NCI-H2081 treated with DMSO at 0.1 percent for 48 hours (cell line): Measurements from ENCODE around the gene RASGRP3.
A peak's percentile ranks its signal among the peaks of the same experiment; 100 is the strongest.

Experiments used
- DNase-seq: peaks from one replicate; lab custom pipeline; 2025; lab: John Stamatoyannopoulos, UW

Gene RASGRP3

DNA sequence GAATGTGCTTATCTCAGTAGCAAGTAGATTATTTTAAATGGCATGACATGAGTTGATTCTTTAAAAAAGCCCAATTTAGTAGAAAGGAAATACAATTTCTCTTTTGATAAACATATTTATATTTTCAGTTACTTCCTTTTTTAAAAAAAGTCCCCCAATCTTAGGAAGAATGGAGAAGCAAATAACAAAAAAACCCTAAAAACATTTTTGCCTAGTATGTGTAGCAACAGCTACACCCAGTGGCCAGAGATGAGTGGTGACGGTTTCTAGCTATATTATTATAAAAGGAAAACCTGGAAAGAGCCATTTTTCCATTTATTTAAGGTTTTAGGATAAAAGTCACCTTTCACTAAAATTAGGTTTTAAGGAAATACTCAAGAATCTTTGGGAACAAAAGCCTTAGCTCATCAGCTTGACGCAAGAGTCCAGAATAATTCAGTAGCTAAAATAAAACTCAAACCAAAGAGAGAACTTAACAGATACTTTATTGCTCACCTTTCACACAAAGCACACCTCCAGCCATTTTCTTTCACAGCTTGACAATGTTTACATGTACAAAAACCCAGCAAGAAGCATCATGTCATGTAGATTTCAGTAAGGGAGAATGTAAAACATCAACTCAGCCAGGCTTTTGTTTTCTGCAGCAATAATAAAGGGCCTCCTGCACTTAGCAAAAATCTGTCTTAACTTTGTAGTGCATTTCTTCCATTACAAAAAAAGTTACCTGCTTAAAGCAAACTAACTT, 106.9 kb downstream of the RASGRP3 start:
- DNase-seq: no peak

DNA sequence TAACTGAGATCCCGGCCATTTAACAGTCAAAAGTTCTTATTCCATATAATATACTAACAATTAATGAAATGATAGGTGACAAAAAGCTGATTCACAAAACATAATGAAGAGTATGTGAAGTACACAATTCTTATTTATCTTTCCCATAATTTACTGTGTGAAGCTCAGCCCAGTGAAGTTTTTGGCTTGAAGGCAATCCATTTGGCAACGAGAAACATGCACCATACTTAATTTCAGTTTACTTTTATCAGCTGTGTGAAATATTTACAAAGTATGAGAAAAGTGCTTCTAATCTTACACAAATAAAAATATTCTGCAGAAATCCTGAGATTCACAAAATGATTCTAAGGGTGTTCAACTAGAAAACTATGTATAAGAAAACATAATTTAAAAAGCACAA, 110.3 kb downstream of the RASGRP3 start:
- DNase-seq: no peak

DNA sequence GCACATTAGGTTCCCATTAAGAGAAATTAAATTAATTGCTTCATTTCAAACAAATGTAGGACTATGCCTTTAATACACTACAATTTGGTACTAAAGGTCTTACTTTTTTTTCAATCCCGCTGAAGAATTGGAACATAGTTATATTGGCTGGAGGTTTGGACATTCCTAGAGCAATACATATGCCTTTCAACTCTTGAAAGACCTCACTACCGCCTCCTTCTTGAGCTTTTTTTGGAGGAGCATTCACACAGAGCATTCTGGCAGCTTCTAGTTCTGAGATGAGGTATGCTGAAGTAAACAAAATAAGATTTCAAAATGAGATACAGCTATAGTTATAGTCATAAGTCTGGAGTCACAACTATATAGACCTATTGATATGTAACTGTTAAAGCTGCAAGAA, 111.8 kb downstream of the RASGRP3 start:
- DNase-seq: no peak

DNA sequence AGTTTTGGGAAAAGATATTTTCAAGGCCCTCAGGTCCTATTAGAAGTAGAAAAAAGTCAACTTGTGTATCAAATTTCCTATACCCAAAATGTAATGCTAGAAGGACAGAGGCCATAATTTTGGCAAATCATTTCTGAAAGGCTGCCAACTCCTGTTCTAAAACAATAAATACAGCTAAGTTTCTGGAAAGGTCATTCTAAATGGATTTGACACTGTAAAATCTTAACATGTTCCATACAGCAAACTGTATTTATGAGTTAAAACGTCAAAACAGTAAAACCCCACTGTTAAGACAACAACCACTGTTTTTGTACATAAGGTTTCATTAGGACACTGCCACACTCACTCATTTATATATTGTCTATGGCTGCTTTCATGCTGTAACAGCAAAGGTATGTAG, 113.0 kb downstream of the RASGRP3 start:
- DNase-seq: no peak

DNA sequence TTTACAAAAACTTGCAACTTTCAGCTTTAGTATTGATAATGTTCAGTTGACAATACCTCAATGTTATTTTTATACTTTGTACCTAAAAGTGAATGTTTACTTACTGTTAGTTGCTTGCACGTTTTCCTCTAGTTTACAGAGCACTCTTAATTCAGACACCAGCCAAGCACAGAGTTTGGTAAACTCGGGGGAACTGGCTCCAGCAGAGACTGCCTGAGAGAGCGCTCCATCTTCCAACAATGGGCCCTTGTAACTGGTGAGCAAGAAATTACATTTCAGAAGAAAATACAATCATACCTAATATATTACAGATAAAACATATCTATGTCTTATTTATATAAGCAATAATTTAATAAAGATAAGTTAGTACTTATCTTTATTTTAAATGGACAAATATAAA, 118.9 kb downstream of the RASGRP3 start:
- DNase-seq: no peak

DNA sequence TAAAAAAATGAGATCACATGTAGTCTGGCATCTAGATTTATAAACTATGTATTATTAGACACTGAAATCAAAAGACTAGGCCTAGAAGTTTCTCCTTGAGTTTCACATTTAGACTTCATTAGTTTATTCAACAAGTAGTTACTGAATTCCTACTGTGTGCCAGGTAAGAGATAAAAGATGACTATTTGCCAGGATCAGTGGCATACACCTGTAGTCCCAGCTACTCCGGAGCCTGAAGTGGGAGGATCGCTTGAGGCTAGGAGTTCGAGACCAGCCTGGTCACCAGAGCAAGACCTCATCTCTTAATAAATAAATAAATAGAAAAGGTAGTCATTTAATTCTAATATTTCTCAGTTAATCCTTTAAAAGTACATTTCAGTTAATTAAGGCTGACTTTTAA, 120.6 kb downstream of the RASGRP3 start:
- no peak for DNase-seq

DNA sequence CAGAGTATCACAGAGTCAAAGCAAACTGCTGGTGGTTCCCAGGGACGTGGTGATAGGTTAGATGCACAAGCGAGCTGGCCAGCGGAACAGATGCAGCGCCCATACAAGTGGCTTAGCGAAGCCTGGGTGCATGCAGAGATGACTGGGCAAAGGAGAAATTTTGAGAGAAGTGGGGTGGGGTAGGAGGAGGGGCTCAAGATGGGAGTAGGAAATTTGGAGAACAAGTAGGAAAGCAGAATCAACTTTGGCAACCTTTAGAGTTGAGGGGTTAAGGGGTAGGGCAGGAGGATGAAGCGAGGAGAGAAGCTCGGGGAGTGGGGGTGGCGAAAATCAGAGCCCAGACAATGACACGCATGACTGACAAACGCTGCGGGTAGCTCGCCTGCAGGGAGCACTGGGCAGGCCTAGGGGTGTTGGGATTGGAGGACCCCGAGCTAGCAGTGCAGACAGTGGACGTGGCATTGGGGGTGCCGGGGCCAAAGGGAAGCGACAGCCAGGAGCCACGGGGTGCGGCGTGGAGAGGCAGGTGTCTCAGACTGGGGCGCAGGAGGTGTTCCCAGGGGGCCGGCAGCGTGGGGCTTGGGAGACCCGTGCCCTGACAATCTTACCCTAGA, 122.2 kb downstream of the RASGRP3 start:
- no peak for DNase-seq

DNA sequence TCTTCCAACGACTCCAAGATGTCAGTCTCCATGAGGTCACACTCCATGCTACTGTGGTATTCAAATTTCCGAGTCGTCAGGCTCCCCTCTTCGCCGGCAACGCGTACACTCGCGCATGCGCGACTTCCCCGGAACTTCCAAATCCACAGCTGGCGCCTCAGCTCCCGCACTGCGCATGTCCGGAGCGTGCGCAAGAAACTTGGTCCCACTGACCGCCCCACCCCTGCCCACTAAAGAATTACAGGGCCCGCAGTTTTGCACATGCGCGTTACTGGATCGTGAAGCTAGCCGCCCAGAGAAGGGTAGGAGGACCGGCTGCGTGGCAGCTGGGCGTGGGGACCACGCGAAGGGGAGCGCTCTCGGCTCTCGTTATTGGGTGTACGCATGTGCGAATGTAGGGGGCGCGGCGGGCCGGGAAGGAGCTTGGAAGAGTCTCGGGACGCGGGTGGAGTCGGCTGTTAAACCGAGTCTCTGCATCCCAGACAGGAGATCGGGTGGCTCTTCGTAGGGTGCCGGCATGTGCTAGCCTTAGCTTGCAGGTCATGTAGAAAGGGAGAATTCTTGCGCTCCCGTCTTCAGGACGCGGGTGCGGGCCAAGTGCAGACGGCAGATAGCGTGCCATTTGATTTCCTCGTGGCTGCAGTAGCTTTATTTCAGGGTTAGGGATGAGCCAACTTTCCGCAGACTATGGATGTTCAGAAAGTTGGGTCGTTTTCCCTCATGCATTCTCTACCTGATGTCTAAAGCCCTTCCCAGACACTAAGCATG, 122.9 kb downstream of the RASGRP3 start, which contains the start of gene FAM98A:
FAM98A (minus strand) TSS at position 125 of the 768 bp plus-strand sequence; CDS start at position 47, 78 bp downstream.
- peak; percentile 96 for DNase-seq

DNA sequence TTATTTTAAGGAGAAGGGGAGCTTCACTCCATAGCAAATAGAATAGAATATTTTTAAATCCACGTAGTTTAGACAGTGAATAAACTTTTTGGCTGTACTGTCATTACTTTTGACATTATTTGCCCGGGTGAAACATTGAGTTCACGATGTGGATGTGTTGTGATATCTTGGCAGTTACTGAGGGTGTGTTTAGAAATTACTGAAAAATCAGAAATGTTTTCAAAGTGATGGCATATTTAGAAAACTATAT, 123.4 kb downstream of the RASGRP3 start:
- no peak for DNase-seq

DNA sequence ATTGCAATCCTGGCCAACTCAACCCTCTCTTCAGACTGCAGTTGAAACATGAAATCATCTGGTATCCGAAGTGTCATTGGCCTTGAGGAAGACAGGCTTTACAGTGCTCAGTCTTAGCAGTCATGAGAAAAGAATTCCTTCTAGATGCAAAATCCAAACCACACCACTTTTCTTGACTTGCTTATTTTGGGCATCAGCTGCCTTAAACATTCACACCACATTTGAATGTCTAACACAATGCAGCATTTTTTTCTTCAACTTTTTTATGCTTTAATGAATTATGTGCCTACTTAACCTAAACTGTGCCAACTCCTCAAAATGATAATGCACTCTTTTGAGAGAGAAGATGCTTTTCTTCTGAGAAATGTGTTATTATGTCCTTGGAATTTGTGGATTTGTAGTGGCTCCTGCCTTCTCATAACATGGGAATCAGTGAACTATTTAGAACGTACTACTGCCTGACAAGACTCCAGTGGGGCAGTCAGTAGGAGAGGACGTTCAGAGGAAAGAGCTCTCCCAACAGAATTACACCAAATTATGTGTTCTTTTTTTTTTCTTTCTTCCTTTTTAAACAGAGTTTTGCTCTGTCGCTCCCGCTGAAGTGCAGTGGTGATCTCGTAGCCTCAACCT, 125.9 kb downstream of the RASGRP3 start:
- DNase-seq: no peak

DNA sequence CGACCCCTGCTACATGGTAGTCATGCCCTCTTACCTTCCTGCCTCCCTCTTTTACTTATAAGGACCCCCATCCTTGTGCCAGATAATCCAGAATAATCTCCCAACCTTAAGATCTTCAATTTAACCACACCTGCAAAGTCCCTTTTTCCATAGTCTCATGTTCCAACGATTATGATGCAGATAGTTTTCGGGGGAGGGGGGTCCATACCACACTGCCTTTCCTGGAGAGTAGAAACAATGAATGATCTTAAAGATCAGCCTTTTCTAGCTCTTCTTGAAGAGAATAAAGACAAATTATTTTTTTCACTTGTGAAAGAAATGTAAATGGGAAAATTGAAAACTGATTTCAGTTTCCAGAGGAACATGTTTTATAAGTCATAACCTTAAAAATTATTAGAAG, 127.0 kb downstream of the RASGRP3 start:
- DNase-seq: no peak

DNA sequence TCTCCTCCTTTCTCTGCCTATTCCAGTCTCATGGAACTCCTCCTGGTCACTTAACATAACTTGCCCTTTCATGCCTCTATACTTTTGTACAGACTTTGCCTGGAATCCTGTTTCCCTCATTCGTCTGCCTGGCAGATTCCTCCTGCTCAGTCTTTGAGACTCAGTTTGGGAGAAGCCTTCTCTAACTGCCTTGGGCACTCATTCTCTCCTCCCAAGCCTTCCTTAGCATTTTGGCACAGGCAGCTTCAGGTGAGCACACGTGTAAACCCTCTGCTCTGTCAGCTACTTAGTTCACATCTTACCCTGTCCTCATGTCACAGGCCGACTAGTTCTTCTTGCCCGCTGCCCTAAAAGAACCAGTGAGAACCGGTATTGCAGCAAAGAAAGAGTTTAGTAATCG, 128.6 kb downstream of the RASGRP3 start:
- no peak for DNase-seq

DNA sequence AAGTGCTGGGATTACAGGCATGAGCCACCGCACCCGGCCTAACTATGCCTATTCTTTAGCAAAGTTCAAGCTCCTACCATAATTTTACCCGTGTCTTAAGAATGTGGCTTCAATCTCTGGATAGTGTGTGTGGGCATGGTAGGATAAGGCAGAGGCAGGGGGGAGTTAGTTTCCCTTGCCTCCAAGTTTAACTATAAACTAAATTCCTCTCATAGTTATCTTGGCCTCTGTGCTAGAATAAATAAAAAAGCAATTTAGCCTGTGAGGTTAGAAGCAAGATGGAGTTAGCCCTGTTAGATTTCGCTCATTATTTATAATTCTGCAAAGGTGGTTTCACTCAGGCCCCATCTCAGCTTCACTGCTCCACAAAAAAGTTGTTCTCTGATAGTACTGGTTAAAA, 129.7 kb downstream of the RASGRP3 start:
- no peak for DNase-seq

DNA sequence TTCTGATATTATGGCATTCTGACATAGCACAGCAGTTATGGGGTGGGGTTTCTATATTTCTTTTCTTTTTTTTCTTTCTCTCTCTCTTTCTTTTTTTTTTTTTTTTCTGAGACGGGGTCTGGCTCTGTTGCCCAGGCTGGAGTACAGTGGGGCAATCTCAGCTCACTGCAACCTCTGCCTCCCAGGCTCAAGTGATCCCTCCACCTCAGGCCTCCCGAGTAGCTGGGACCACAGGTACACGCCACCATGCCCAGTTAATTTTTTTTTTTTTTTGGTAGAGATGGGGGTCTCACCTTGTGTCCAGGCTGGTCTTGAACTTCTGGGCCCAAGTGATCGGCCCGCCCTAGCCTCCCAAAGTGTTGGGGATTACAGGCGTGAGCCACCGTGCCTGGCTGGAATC, 130.2 kb downstream of the RASGRP3 start:
- DNase-seq: no peak

DNA sequence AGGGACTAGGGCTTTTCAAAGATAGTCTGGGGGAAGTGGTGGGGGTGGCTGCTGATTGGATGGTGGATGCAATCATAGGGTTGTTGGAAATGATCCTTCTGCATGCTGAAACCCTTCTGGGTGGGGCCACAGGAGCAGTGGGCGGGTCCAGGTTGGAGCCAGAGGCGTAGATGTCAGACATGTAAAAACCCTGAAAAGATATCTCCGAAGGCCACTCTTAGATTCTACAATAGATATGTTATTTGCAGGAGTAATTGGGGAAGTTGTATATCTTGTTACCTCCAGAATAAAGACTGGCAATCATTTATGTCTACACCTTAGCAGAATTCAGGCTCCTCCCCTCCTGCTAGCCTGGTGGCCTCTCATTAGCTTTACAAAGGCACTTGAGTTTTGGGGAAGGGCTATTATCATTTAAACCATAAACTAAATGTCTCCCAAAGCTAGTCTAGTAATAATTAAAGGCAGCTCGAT, 130.8 kb downstream of the RASGRP3 start:
- no peak for DNase-seq

DNA sequence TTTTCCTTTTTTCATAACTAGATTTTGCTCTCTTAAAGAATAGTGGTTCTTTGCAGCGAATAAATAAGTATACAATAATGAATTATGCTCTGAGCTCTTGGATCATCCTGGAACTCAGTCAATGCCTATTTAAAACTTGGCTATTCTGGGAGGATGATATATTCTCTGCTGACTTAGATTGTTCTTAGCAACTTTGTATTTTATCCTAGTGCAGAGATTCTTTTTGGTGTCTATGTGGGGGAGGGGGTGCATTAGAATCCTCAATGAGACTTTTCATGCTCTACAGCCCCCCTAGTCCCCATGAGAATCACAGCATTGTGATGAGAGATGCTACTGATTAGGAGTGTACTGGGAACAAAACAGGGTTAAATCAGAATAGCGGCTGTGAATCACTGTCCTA, 131.5 kb downstream of the RASGRP3 start:
- no peak for DNase-seq

DNA sequence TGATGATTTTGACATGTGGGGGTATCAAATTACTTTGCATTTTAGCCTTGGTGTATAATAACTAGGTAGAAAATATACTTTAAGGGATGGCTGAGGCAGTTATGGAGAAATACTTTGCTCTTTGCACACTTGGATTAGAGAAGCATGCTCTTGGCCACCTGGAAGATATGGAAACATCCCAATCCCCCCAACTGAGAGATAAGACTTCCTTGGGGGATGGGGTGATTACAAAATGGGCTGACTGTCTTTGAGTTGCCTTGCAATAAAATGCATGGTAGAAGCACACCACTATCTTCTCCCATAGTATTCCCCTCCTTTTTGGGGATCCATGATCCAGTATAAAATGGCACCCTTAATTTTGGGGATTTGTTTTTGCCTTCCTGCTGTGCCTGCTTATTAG, 137.7 kb downstream of the RASGRP3 start:
- DNase-seq: no peak
